IMR-90 (cell line): Measurements from ENCODE around the gene ZFPM1. TPM values are rescaled to one million over a fixed set of nuclear protein-coding genes. Genes with fewer than 3 reads are reported as not detected.

Experiments
- ATAC-seq: fragments of 200-7000 bp; cut with Tn5 transposase; 2 replicates; pipeline ENCODE4 v1.9.1; 2020; ENCODE audit warnings: low read depth, mild to moderate bottlenecking, moderate library complexity
- BruUV-seq: library from RNA; stranded (reverse); fragments of 400-500 nt; replicated peaks from 2 replicates; lab custom pipeline; 2021; lab: Mats Ljungman, UMichigan
- CTCF ChIA-PET: fragments of 300-600 bp; formaldehyde crosslinking; extraction: SDS; loops from one replicate; lab custom pipeline; 2021; ENCODE audit warnings: antibody characterized with exemption; lab: Yijun Ruan, JAX
- POLR2A ChIA-PET: fragments of 300-600 bp; sonication (Branson Sonifier 250); formaldehyde crosslinking; loops from one replicate; lab custom pipeline; 2022; ENCODE audit warnings: antibody characterized with exemption; ENCODE audit not compliant: unreplicated experiment; lab: Charles Lee
- DNase-seq: peaks from one replicate; pipeline ENCODE4 v3.0.0; 2013
- H2AFZ ChIP-seq: replicated peaks from 2 replicates; pipeline ENCODE3; 2013; ENCODE audit warnings: low read length, mild to moderate bottlenecking; ENCODE audit not compliant: poor library complexity
- H2AK5ac ChIP-seq: 2 replicates; pipeline ENCODE4 v1.6.1; 2013; ENCODE audit warnings: low read depth, low read length, inconsistent platforms
- H2AK9ac ChIP-seq: replicated peaks from 2 replicates; pipeline ENCODE3; 2013; ENCODE audit warnings: mild to moderate bottlenecking, low read depth, low read length, moderate library complexity; ENCODE audit not compliant: poor library complexity
- H2BK120ac ChIP-seq: 2 replicates; pipeline ENCODE4 v1.6.1; 2013; ENCODE audit warnings: low read depth, low read length, inconsistent platforms
- H2BK15ac ChIP-seq: 3 replicates; pipeline ENCODE4 v1.6.1; 2013; ENCODE audit warnings: low read depth, low read length, inconsistent platforms
- H2BK20ac ChIP-seq: 2 replicates; pipeline ENCODE4 v1.6.1; 2013; ENCODE audit warnings: low read depth, mild to moderate bottlenecking, inconsistent platforms, low read length, moderate library complexity
- H2BK5ac ChIP-seq: 2 replicates; pipeline ENCODE4 v1.6.1; 2013; ENCODE audit warnings: mild to moderate bottlenecking, low read depth, low read length, inconsistent platforms; ENCODE audit not compliant: poor library complexity, severe bottlenecking
- H3K14ac ChIP-seq: replicated peaks from 2 replicates; pipeline ENCODE4 v1.6.1; 2013; ENCODE audit warnings: low read depth, low read length, inconsistent platforms
- H3K18ac ChIP-seq: 2 replicates; pipeline ENCODE4 v1.6.1; 2013; ENCODE audit warnings: low read depth, low read length, control low read depth
- H3K23ac ChIP-seq: 2 replicates; pipeline ENCODE4 v1.6.1; 2013; ENCODE audit warnings: low read depth, low read length, inconsistent platforms
- H3K27ac ChIP-seq: 2 replicates; pipeline ENCODE4 v1.5.1; 2013; ENCODE audit warnings: mild to moderate bottlenecking, control low read depth, low read length; ENCODE audit not compliant: insufficient read depth
- H3K27me3 ChIP-seq: 2 replicates; pipeline ENCODE4 v1.6.1; 2013; ENCODE audit warnings: low read length; ENCODE audit not compliant: control insufficient read depth, insufficient read depth
- H3K36me3 ChIP-seq: 2 replicates; pipeline ENCODE4 v1.6.1; 2013; ENCODE audit warnings: low read length, mixed read lengths; ENCODE audit not compliant: control insufficient read depth, insufficient read depth
- H3K4ac ChIP-seq: 2 replicates; pipeline ENCODE4 v1.6.1; 2013; ENCODE audit warnings: low read depth, low read length, inconsistent platforms
- H3K4me1 ChIP-seq: 2 replicates; pipeline ENCODE4 v1.6.1; 2013; ENCODE audit warnings: low read length, mixed read lengths; ENCODE audit not compliant: control insufficient read depth, insufficient read depth
- H3K4me2 ChIP-seq: 2 replicates; pipeline ENCODE4 v1.6.1; 2013; ENCODE audit warnings: low read depth, mild to moderate bottlenecking, control low read depth, low read length, moderate library complexity
- H3K4me3 ChIP-seq: 2 replicates; pipeline ENCODE4 v1.5.1; 2013; ENCODE audit warnings: low read depth, mild to moderate bottlenecking, control low read depth, low read length, moderate library complexity; ENCODE audit not compliant: insufficient read depth
- H3K56ac ChIP-seq: 2 replicates; pipeline ENCODE4 v1.6.1; 2013; ENCODE audit warnings: low read length, inconsistent platforms; ENCODE audit not compliant: insufficient read depth; ENCODE audit errors: extremely low read depth
- H3K79me1 ChIP-seq, 2 experiments: 2 replicates each; pipeline ENCODE4 v1.6.1; 2013; ENCODE audit warnings: low read length in 2 of 2, inconsistent platforms in 1 of 2, low read depth in 1 of 2
- H3K9ac ChIP-seq: 2 replicates; pipeline ENCODE4 v1.6.1; 2013; ENCODE audit warnings: low read depth, low read length, control low read depth
- H3K9me1 ChIP-seq: 2 replicates; pipeline ENCODE4 v1.6.1; 2013; ENCODE audit warnings: low read length, inconsistent platforms; ENCODE audit not compliant: insufficient read depth
- H3K9me3 ChIP-seq: 2 replicates; pipeline ENCODE4 v1.6.1; 2013; ENCODE audit warnings: low read length; ENCODE audit not compliant: control insufficient read depth, insufficient read depth
- H4K20me1 ChIP-seq: 2 replicates; pipeline ENCODE4 v1.6.1; 2013; ENCODE audit warnings: low read length, inconsistent platforms; ENCODE audit not compliant: insufficient read depth
- H4K5ac ChIP-seq: 2 replicates; pipeline ENCODE4 v1.6.1; 2013; ENCODE audit warnings: mild to moderate bottlenecking, low read depth, low read length, control low read depth
- H4K8ac ChIP-seq, 2 experiments: 2 replicates each; pipeline ENCODE4 v1.6.1; 2013; ENCODE audit warnings: low read depth in 2 of 2, low read length in 2 of 2, control low read depth in 1 of 2, inconsistent platforms in 1 of 2
- H4K91ac ChIP-seq: 2 replicates; pipeline ENCODE4 v1.6.1; 2013; ENCODE audit warnings: low read depth, low read length, inconsistent platforms; ENCODE audit not compliant: insufficient read depth
- BHLHE40 ChIP-seq: fragments of 150-350 bp; IDR thresholded peaks from 2 replicates; pipeline ENCODE4 v1.6.1; 2016; ENCODE audit warnings: mild to moderate bottlenecking, low read depth, low read length
- CEBPB ChIP-seq: IDR thresholded peaks from 2 replicates; pipeline ENCODE4 v1.6.1; 2012; ENCODE audit warnings: low read depth, low read length, improper control_type of control experiment
- CHD1 ChIP-seq: IDR thresholded peaks from 2 replicates; pipeline ENCODE4 v1.6.1; 2012; ENCODE audit warnings: low read depth, low read length, improper control_type of control experiment
- FOS ChIP-seq: fragments of 150-350 bp; IDR thresholded peaks from 2 replicates; pipeline ENCODE4 v1.6.1; 2016; ENCODE audit warnings: low read depth, low read length
- MAZ ChIP-seq: IDR thresholded peaks from 2 replicates; pipeline ENCODE4 v1.6.1; 2012; ENCODE audit warnings: low read depth, mild to moderate bottlenecking, low read length, improper control_type of control experiment, moderate library complexity, borderline replicate concordance
- NFE2L2 ChIP-seq: fragments of 150-350 bp; IDR thresholded peaks from 2 replicates; pipeline ENCODE4 v1.6.1; 2016; ENCODE audit warnings: low read depth, mild to moderate bottlenecking, low read length
- POLR2A ChIP-seq: IDR thresholded peaks from 2 replicates; pipeline ENCODE4 v1.6.1; 2012; ENCODE audit warnings: mild to moderate bottlenecking, low read depth, low read length
- RFX5 ChIP-seq: IDR thresholded peaks from 2 replicates; pipeline ENCODE4 v1.8.0; 2012; ENCODE audit warnings: low read depth, mild to moderate bottlenecking, low read length, moderate library complexity
- SMC3 ChIP-seq: fragments of 150-350 bp; IDR thresholded peaks from 2 replicates; pipeline ENCODE4 v1.6.1; 2016; ENCODE audit warnings: low read depth, mild to moderate bottlenecking, antibody characterized with exemption, low read length, moderate library complexity
- WGBS, 2 experiments: methylation state at CpG; one replicate each; pipeline versions ENCODE4 v1.1.5 to v1.1.7; 2013; ENCODE audit warnings: missing lambda C conversion rate in 2 of 2; ENCODE audit not compliant: insufficient read length in 1 of 2; ENCODE audit errors: extremely low coverage in 2 of 2; 5-methylcytosine and 5-hydroxymethylcytosine counted together
- dilution Hi-C: fragments of 300-500 bp; cut with HindIII; formaldehyde crosslinking; loops from one replicate; pipeline ENCODE4 v1.14.3; 2018; ENCODE audit warnings: low sequenced_read_pairs; ENCODE audit not compliant: unreplicated experiment
- in situ Hi-C: fragments of 300-500 bp; cut with MboI; formaldehyde crosslinking; loops from 3 replicates; pipeline ENCODE4 v1.14.3; 2019; ENCODE audit warnings: low sequenced_read_pairs, inconsistent platforms, mixed read lengths
- intact Hi-C: fragments of 100-400 bp; cut with micrococcal nuclease; formaldehyde crosslinking; loops from 2 replicates; pipeline ENCODE4 v1.10.0; 2022
- polyA plus RNA-seq, 3 experiments: library from polyadenylated mRNA; depleted of rRNA; stranded (reverse); fragments of >200 nt; gene quantifications; 2 replicates each; pipeline ENCODE4 v1.2.3, GENCODE V29; 2012; ENCODE audit warnings: low replicate concordance in 1 of 3
- total RNA-seq: library from RNA; depleted of rRNA; stranded (reverse); fragments of >200 nt; gene quantifications from 2 replicates; pipeline ENCODE4 v1.2.3, GENCODE V29; 2012
- TF ChIP-seq, protein P1 (sequence below): fragments of 150-350 bp; IDR thresholded peaks from 2 replicates; pipeline ENCODE4 v1.6.1; 2016; ENCODE audit warnings: low read depth, mild to moderate bottlenecking, low read length, moderate library complexity, borderline replicate concordance

ZFPM1 gene
- total and polyA plus RNA-seq, 2 of the 4 experiments (the other 2 are of a cell fraction) = 0.36 to 1.1 TPM

DNA sequence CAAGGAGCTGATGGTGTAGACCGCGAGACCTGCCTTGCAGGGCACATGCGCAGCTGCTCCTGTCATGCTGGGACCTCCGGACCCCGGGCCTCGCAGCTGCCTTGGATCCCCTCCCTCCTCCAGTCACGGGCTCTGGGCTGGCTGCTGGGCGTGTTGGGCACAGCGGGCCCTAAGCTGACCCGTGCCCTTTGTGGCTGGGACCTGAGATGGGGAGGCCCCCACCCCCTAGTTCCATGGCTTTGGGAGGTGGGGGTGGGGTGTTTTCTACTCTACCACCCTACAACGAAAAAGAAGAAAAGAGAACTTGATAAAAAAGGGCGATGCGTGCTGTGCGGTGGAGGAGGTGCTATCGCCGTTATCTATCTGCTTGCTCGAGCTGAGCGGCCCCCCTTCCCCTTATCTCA, 14.5 kb downstream of the ZFPM1 start:
- 83% methylated on average over 3 of the region's 18 CpGs; no CpG with 5 or more reads in 1 of the 2 experiments for WGBS, 2 experiments
- BruUV-seq = no TSS peak
- H2BK15ac ChIP-seq = no peak overlapping the region
- H3K4me3 ChIP-seq = no peak overlapping the region
- peaks cover 3 to 29% of the 10 kb centered on the region in 2 experiments; a peak in 3 of 4 replicates for H3K79me1 ChIP-seq
- intact Hi-C loops = no loop called here
- H2AK9ac ChIP-seq = no peak overlapping the region
- H3K27me3 ChIP-seq = no peaks in the 10 kb centered on the region
- DNase-seq (no peak), ATAC-seq (no peak)
- no peak overlapping the region for H3K27ac ChIP-seq
- in situ Hi-C loops = no loop called here
- no peak overlapping the region for H2BK120ac ChIP-seq
- no peak overlapping the region for H2AK5ac ChIP-seq
- H3K23ac ChIP-seq = no peak overlapping the region
- H3K9me3 ChIP-seq = no peaks in the 10 kb centered on the region
- H3K4me1 ChIP-seq = no peaks in the 10 kb centered on the region; the same call in 1 of the 2 replicates
- CTCF ChIA-PET = no interaction called here
- no peak overlapping the region for H4K5ac ChIP-seq
- H3K36me3 ChIP-seq = no peaks in the 10 kb centered on the region
- POLR2A ChIA-PET = no interaction called here
- H4K91ac ChIP-seq = no peak overlapping the region
- H2BK20ac ChIP-seq = no peak overlapping the region
- no peak overlapping the region for H3K4me2 ChIP-seq
- no peak overlapping the region for H4K8ac ChIP-seq
- dilution Hi-C loops = no loop called here
- no peak overlapping the region for H2AFZ ChIP-seq
- TF ChIP-seq CEBPB (no peak), NFE2L2 (no peak), CHD1 (no peak), RFX5 (no peak), FOS (no peak), BHLHE40 (no peak), SMC3 (no peak), POLR2A (no peak), MAZ (no peak)
- TF ChIP-seq, protein P1, sequence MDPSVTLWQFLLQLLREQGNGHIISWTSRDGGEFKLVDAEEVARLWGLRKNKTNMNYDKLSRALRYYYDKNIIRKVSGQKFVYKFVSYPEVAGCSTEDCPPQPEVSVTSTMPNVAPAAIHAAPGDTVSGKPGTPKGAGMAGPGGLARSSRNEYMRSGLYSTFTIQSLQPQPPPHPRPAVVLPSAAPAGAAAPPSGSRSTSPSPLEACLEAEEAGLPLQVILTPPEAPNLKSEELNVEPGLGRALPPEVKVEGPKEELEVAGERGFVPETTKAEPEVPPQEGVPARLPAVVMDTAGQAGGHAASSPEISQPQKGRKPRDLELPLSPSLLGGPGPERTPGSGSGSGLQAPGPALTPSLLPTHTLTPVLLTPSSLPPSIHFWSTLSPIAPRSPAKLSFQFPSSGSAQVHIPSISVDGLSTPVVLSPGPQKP = no peak
- H3K18ac ChIP-seq = no peak overlapping the region
- no peaks in the 10 kb centered on the region for H3K9me1 ChIP-seq
- no peak overlapping the region for H3K4ac ChIP-seq
- no peak overlapping the region for H3K14ac ChIP-seq
- no peak overlapping the region for H3K56ac ChIP-seq
- H4K20me1 ChIP-seq = peaks cover 36% of the 10 kb centered on the region
- no peak overlapping the region for H3K9ac ChIP-seq
- no peak overlapping the region for H2BK5ac ChIP-seq
